Measurements from ENCODE around the gene OSBPL3. TPM values are rescaled to one million over a fixed set of nuclear protein-coding genes. Genes with fewer than 3 reads are reported as not detected.
A peak's percentile ranks its signal among the peaks of the same experiment; 100 is the strongest.

The OSBPL3 gene
- total and polyA plus RNA-seq, 2 donors (not counting 1 experiment from before 2014, with no cell fraction given) = 22.7 to 70.2 TPM

- no peaks in the 10 kb centered on the region for H3K36me3 ChIP-seq (ENCODE audit: control insufficient read depth, insufficient read depth, low read length)
- no peak overlapping the region for H3K4me2 ChIP-seq (ENCODE audit: extremely low read depth, insufficient read depth, low read length)
- H3K27ac ChIP-seq (ENCODE audit: insufficient read depth, low read length) = peak overlapping the region; percentile 83
- no peaks in the 10 kb centered on the region for H4K20me1 ChIP-seq (ENCODE audit: control insufficient read depth, extremely low read depth, insufficient read depth, low read length)
- H2AFZ ChIP-seq (ENCODE audit: low read length) = no peak overlapping the region
- TF ChIP-seq CTCF (conservative IDR thresholded peaks at IDR 0.05 in 1 of 2, IDR thresholded peaks at IDR 0.05 in 1 of 2; ENCODE audit: low read depth in 1 of 2, low read length in 2 of 2) = peak; percentile 88 to 89
- no peak for TF ChIP-seq EZH2 (IDR thresholded peaks at IDR 0.05; ENCODE audit: low read length, missing control alignments)
- H3K4me1 ChIP-seq (ENCODE audit: control insufficient read depth, extremely low read depth, insufficient read depth, low read length) = peaks cover 19% of the 10 kb centered on the region
- H3K27me3 ChIP-seq (ENCODE audit: control insufficient read depth, insufficient read depth, low read length) = no peaks in the 10 kb centered on the region
- no peaks in the 10 kb centered on the region for H3K9me3 ChIP-seq (ENCODE audit: control insufficient read depth, insufficient read depth, low read depth, low read length)
- no peak overlapping the region for H3K9ac ChIP-seq (ENCODE audit: insufficient read depth, low read length)
- no peaks in the 10 kb centered on the region for H3K79me2 ChIP-seq (ENCODE audit: control insufficient read depth, insufficient read depth, low read length)
- H3K4me3 ChIP-seq (replicated peaks in 1 of 4; ENCODE audit: control extremely low read depth in 1 of 4, insufficient read depth in 1 of 4, low read depth in 3 of 4, low read length in 4 of 4) = no peak overlapping the region
- DNase-seq (ENCODE audit: low read depth in 2 of 2) = peak; percentile 81 to 92
Measured at GRCh38 chr7:24819916-24820689, 159.9 kb downstream of the OSBPL3 start.

- TF ChIP-seq EZH2 (IDR thresholded peaks at IDR 0.05; ENCODE audit: low read length, missing control alignments) = no peak
- TF ChIP-seq CTCF (conservative IDR thresholded peaks at IDR 0.05 in 1 of 2, IDR thresholded peaks at IDR 0.05 in 1 of 2; ENCODE audit: low read depth in 1 of 2, low read length in 2 of 2) = no peak
- peak in 1 of 2 donors; percentile 20 for DNase-seq (ENCODE audit: low read depth in 2 of 2)
- peaks cover 13% of the 10 kb centered on the region for H3K4me1 ChIP-seq (ENCODE audit: control insufficient read depth, extremely low read depth, insufficient read depth, low read length)
Measured at GRCh38 chr7:24817339-24817738, 162.6 kb downstream of the OSBPL3 start.

GRCh38 chr7:24816868-24817267 lies 163.1 kb downstream of the OSBPL3 start:
- no peak for TF ChIP-seq CTCF (conservative IDR thresholded peaks at IDR 0.05 in 1 of 2, IDR thresholded peaks at IDR 0.05 in 1 of 2; ENCODE audit: low read depth in 1 of 2, low read length in 2 of 2)
- no peak for TF ChIP-seq EZH2 (IDR thresholded peaks at IDR 0.05; ENCODE audit: low read length, missing control alignments)
- Histone ChIP-seq H4K20me1 (ENCODE audit: control insufficient read depth, extremely low read depth, insufficient read depth, low read length) (no peaks in the 10 kb centered on the region), H3K4me3 (replicated peaks in 1 of 4; ENCODE audit: control extremely low read depth in 1 of 4, insufficient read depth in 1 of 4, low read depth in 3 of 4, low read length in 4 of 4) (no peak overlapping the region), H3K27ac (ENCODE audit: insufficient read depth, low read length) (no peak overlapping the region), H3K36me3 (ENCODE audit: control insufficient read depth, insufficient read depth, low read length) (no peaks in the 10 kb centered on the region), H3K4me2 (ENCODE audit: extremely low read depth, insufficient read depth, low read length) (no peak overlapping the region), H3K9ac (ENCODE audit: insufficient read depth, low read length) (no peak overlapping the region), H3K79me2 (ENCODE audit: control insufficient read depth, insufficient read depth, low read length) (no peaks in the 10 kb centered on the region), H3K27me3 (ENCODE audit: control insufficient read depth, insufficient read depth, low read length) (no peaks in the 10 kb centered on the region), H3K9me3 (ENCODE audit: control insufficient read depth, insufficient read depth, low read depth, low read length) (no peaks in the 10 kb centered on the region), H2AFZ (ENCODE audit: low read length) (no peak overlapping the region), H3K4me1 (ENCODE audit: control insufficient read depth, extremely low read depth, insufficient read depth, low read length) (peaks cover 13% of the 10 kb centered on the region)
- no peak for DNase-seq (ENCODE audit: low read depth in 2 of 2)

More at GRCh38 chr7:24817339-24817738, 162.6 kb downstream of the OSBPL3 start:
- Histone ChIP-seq H3K4me3 (replicated peaks in 1 of 4; ENCODE audit: control extremely low read depth in 1 of 4, insufficient read depth in 1 of 4, low read depth in 3 of 4, low read length in 4 of 4) (no peak overlapping the region), H3K4me2 (ENCODE audit: extremely low read depth, insufficient read depth, low read length) (no peak overlapping the region), H3K9ac (ENCODE audit: insufficient read depth, low read length) (no peak overlapping the region), H3K79me2 (ENCODE audit: control insufficient read depth, insufficient read depth, low read length) (no peaks in the 10 kb centered on the region), H3K36me3 (ENCODE audit: control insufficient read depth, insufficient read depth, low read length) (no peaks in the 10 kb centered on the region), H3K9me3 (ENCODE audit: control insufficient read depth, insufficient read depth, low read depth, low read length) (no peaks in the 10 kb centered on the region), H4K20me1 (ENCODE audit: control insufficient read depth, extremely low read depth, insufficient read depth, low read length) (no peaks in the 10 kb centered on the region), H3K27ac (ENCODE audit: insufficient read depth, low read length) (no peak overlapping the region), H2AFZ (ENCODE audit: low read length) (no peak overlapping the region), H3K27me3 (ENCODE audit: control insufficient read depth, insufficient read depth, low read length) (no peaks in the 10 kb centered on the region)

Measured in fibroblast of lung (primary cell).